ENCODE results near the gene XPO4.

Gene XPO4

GRCh38 chr13:20776751-20777150 lies 125.8 kb downstream of the XPO4 start:
- Histone ChIP-seq H3K4me3 (ENCODE audit: low read length) (no peak overlapping the region), H3K9me3 (ENCODE audit: insufficient read depth, low read length) (no peaks in the 10 kb centered on the region), H3K4me1 (ENCODE audit: low read length) (peaks cover 21% of the 10 kb centered on the region), H2AFZ (ENCODE audit: low read depth, low read length) (no peak overlapping the region), H3K9ac (ENCODE audit: low read length) (no peak overlapping the region), H3K27ac (ENCODE audit: low read length) (no peak overlapping the region), H3K79me2 (ENCODE audit: low read length) (peaks cover 14% of the 10 kb centered on the region), H3K36me3 (replicated peaks; ENCODE audit: low read depth, low read length) (peaks cover 26% of the 10 kb centered on the region), H3K4me2 (ENCODE audit: low read length) (no peak overlapping the region), H3K27me3 (ENCODE audit: low read depth, low read length) (no peaks in the 10 kb centered on the region), H4K20me1 (ENCODE audit: insufficient read depth, low read length) (no peaks in the 10 kb centered on the region)
- TF ChIP-seq CTCF (IDR thresholded peaks at IDR 0.05; ENCODE audit: low read depth, low read length) (no peak), EZH2phosphoT487 (IDR thresholded peaks at IDR 0.05; ENCODE audit: low read depth) (no peak)

GRCh38 chr13:20775961-20776360 lies 126.6 kb downstream of the XPO4 start:
- TF ChIP-seq CTCF (IDR thresholded peaks at IDR 0.05; ENCODE audit: low read depth, low read length), result no peak
- TF ChIP-seq EZH2phosphoT487 (IDR thresholded peaks at IDR 0.05; ENCODE audit: low read depth), result no peak
- Histone ChIP-seq H3K9me3 (ENCODE audit: insufficient read depth, low read length) (peaks cover 5% of the 10 kb centered on the region; the same call in 1 of the 2 replicates), H3K4me3 (ENCODE audit: low read length) (no peak overlapping the region), H3K4me1 (ENCODE audit: low read length) (peaks cover 15% of the 10 kb centered on the region), H3K27ac (ENCODE audit: low read length) (no peak overlapping the region), H3K79me2 (ENCODE audit: low read length) (peaks cover 14% of the 10 kb centered on the region), H4K20me1 (ENCODE audit: insufficient read depth, low read length) (no peaks in the 10 kb centered on the region), H2AFZ (ENCODE audit: low read depth, low read length) (no peak overlapping the region), H3K36me3 (replicated peaks; ENCODE audit: low read depth, low read length) (peaks cover 29% of the 10 kb centered on the region), H3K4me2 (ENCODE audit: low read length) (no peak overlapping the region), H3K9ac (ENCODE audit: low read length) (no peak overlapping the region), H3K27me3 (ENCODE audit: low read depth, low read length) (no peaks in the 10 kb centered on the region)

DNA sequence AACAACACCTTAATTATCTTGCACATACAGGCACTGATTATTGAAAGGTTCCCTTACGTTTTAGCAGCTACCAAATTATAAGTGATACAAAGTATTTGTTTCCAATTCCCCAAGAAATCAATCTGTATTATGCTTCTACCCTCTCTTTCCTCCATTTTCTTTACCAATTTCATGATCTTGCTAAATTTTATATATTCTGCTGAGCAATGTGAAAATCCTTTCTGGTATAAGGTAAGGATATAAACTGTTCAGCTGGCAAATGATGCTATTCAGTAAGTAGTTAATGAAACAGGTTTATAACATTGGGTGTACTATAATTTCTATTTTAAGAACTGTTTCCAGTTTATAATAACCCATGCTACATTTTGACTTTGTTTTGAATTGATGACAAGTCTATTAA lies 127.8 kb downstream of the XPO4 start:
- H3K4me2 ChIP-seq (ENCODE audit: low read length), result no peak overlapping the region
- H3K4me3 ChIP-seq (ENCODE audit: low read length), result no peak overlapping the region
- TF ChIP-seq EZH2phosphoT487 (IDR thresholded peaks at IDR 0.05; ENCODE audit: low read depth), result no peak
- no peak for TF ChIP-seq CTCF (IDR thresholded peaks at IDR 0.05; ENCODE audit: low read depth, low read length)
- peaks cover 15% of the 10 kb centered on the region for H3K4me1 ChIP-seq (ENCODE audit: low read length)
- no peak overlapping the region for H3K9ac ChIP-seq (ENCODE audit: low read length)
- H2AFZ ChIP-seq (ENCODE audit: low read depth, low read length), result no peak overlapping the region
- H3K36me3 ChIP-seq (replicated peaks; ENCODE audit: low read depth, low read length), result peaks cover 35% of the 10 kb centered on the region
- peaks cover 14% of the 10 kb centered on the region for H3K79me2 ChIP-seq (ENCODE audit: low read length)
- H3K9me3 ChIP-seq (ENCODE audit: insufficient read depth, low read length), result peaks cover 15% of the 10 kb centered on the region; the same call in 1 of the 2 replicates
- H4K20me1 ChIP-seq (ENCODE audit: insufficient read depth, low read length), result no peaks in the 10 kb centered on the region
- no peak overlapping the region for H3K27ac ChIP-seq (ENCODE audit: low read length)
- no peaks in the 10 kb centered on the region for H3K27me3 ChIP-seq (ENCODE audit: low read depth, low read length)

- Histone ChIP-seq H3K9ac (ENCODE audit: low read length) (peak within 1 kb of the TSS; percentile 88), H3K27ac (ENCODE audit: low read length) (peak within 1 kb of the TSS; percentile 73), H3K4me1 (ENCODE audit: low read length) (peaks cover 9% of the 10 kb centered on the region), H4K20me1 (ENCODE audit: insufficient read depth, low read length) (no peaks in the 10 kb centered on the region), H3K4me2 (ENCODE audit: low read length) (peak within 1 kb of the TSS; percentile 91), H3K36me3 (replicated peaks; ENCODE audit: low read depth, low read length) (peaks cover 48% of the 10 kb centered on the region), H3K9me3 (ENCODE audit: insufficient read depth, low read length) (peaks cover 22% of the 10 kb centered on the region), H3K4me3 (ENCODE audit: low read length) (peak within 1 kb of the TSS; percentile 86), H3K27me3 (ENCODE audit: low read depth, low read length) (no peaks in the 10 kb centered on the region), H2AFZ (ENCODE audit: low read depth, low read length) (peak within 1 kb of the TSS; percentile 88), H3K79me2 (ENCODE audit: low read length) (peaks cover 16% of the 10 kb centered on the region)
- TF ChIP-seq CTCF (IDR thresholded peaks at IDR 0.05; ENCODE audit: low read depth, low read length), result no peak
- no peak for TF ChIP-seq EZH2phosphoT487 (IDR thresholded peaks at IDR 0.05; ENCODE audit: low read depth)
These were observed 129.1 kb downstream of the XPO4 start, which contains the start of gene EEF1AKMT1 for GRCh38 chr13:20773194-20774080. EEF1AKMT1 (minus strand) TSS chr13:20773961; CDS start chr13:20757598, 16,363 bp downstream.

Data from OCI-LY3 (cell line).